Measurements from ENCODE around the gene EPHA3. TPM values are rescaled to one million over a fixed set of nuclear protein-coding genes. Genes with fewer than 3 reads are reported as not detected.

EPHA3 gene
- total and polyA plus RNA-seq, 2 donors (not counting 1 experiment from before 2014, with no cell fraction given): 0.23 to 0.99 TPM

DNA sequence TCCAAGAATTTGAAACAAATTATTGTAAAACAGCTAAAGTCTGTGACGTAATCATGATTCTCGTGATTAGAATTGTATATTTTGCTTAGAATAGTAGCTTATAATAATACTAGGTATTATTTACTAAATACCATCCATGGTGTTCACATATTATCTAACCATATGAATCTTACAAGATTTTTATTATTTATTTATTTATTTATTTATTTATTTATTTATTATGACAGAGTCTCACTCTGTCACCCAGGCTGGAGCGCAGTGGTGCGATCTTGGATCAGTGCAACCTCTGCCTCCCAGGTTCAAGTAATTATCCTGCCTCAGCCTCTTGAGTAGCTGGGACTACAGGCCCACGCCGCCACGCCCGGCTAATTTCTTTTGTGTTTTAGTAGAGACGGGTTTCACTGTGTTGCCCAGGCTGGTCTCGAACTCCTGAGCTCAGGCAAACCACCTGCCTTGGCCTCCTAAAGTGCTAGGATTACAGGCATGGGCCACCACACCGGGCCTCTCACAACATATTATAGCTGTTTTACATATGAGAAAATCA lies 173.5 kb downstream of the EPHA3 start:
- Histone ChIP-seq H3K36me3 (ENCODE audit: control insufficient read depth, insufficient read depth, low read length) (no peaks in the 10 kb centered on the region), H3K4me2 (ENCODE audit: extremely low read depth, insufficient read depth, low read length) (no peak overlapping the region), H3K9ac (ENCODE audit: insufficient read depth, low read length) (no peak overlapping the region), H3K9me3 (ENCODE audit: control insufficient read depth, insufficient read depth, low read depth, low read length) (no peaks in the 10 kb centered on the region), H3K27me3 (ENCODE audit: control insufficient read depth, insufficient read depth, low read length) (no peaks in the 10 kb centered on the region), H3K4me1 (ENCODE audit: control insufficient read depth, extremely low read depth, insufficient read depth, low read length) (no peaks in the 10 kb centered on the region), H2AFZ (ENCODE audit: low read length) (no peak overlapping the region), H3K4me3 (replicated peaks in 1 of 4; ENCODE audit: control extremely low read depth in 1 of 4, insufficient read depth in 1 of 4, low read depth in 3 of 4, low read length in 4 of 4) (no peak overlapping the region), H4K20me1 (ENCODE audit: control insufficient read depth, extremely low read depth, insufficient read depth, low read length) (no peaks in the 10 kb centered on the region), H3K79me2 (ENCODE audit: control insufficient read depth, insufficient read depth, low read length) (no peaks in the 10 kb centered on the region), H3K27ac (ENCODE audit: insufficient read depth, low read length) (no peak overlapping the region)
- DNase-seq (ENCODE audit: low read depth in 2 of 2): no peak
- TF ChIP-seq CTCF (conservative IDR thresholded peaks at IDR 0.05 in 1 of 2, IDR thresholded peaks at IDR 0.05 in 1 of 2; ENCODE audit: low read depth in 1 of 2, low read length in 2 of 2) (no peak), EZH2 (IDR thresholded peaks at IDR 0.05; ENCODE audit: low read length, missing control alignments) (no peak)

GRCh38 chr3:89287902-89288508 lies 180.6 kb downstream of the EPHA3 start:
- no peak for DNase-seq (ENCODE audit: low read depth in 2 of 2)
- no peak for TF ChIP-seq CTCF (conservative IDR thresholded peaks at IDR 0.05 in 1 of 2, IDR thresholded peaks at IDR 0.05 in 1 of 2; ENCODE audit: low read depth in 1 of 2, low read length in 2 of 2)
- no peak for TF ChIP-seq EZH2 (IDR thresholded peaks at IDR 0.05; ENCODE audit: low read length, missing control alignments)
- no peak overlapping the region for H3K27ac ChIP-seq (ENCODE audit: insufficient read depth, low read length)
- H3K9me3 ChIP-seq (ENCODE audit: control insufficient read depth, insufficient read depth, low read depth, low read length): no peaks in the 10 kb centered on the region
- no peak overlapping the region for H2AFZ ChIP-seq (ENCODE audit: low read length)
- H3K27me3 ChIP-seq (ENCODE audit: control insufficient read depth, insufficient read depth, low read length): no peaks in the 10 kb centered on the region
- H3K4me3 ChIP-seq (replicated peaks in 1 of 4; ENCODE audit: control extremely low read depth in 1 of 4, insufficient read depth in 1 of 4, low read depth in 3 of 4, low read length in 4 of 4): no peak overlapping the region
- no peaks in the 10 kb centered on the region for H3K36me3 ChIP-seq (ENCODE audit: control insufficient read depth, insufficient read depth, low read length)
- no peaks in the 10 kb centered on the region for H4K20me1 ChIP-seq (ENCODE audit: control insufficient read depth, extremely low read depth, insufficient read depth, low read length)
- H3K9ac ChIP-seq (ENCODE audit: insufficient read depth, low read length): no peak overlapping the region
- H3K4me2 ChIP-seq (ENCODE audit: extremely low read depth, insufficient read depth, low read length): no peak overlapping the region
- H3K79me2 ChIP-seq (ENCODE audit: control insufficient read depth, insufficient read depth, low read length): no peaks in the 10 kb centered on the region
- no peaks in the 10 kb centered on the region for H3K4me1 ChIP-seq (ENCODE audit: control insufficient read depth, extremely low read depth, insufficient read depth, low read length)

- H3K4me3 ChIP-seq (replicated peaks in 1 of 4; ENCODE audit: control extremely low read depth in 1 of 4, insufficient read depth in 1 of 4, low read depth in 3 of 4, low read length in 4 of 4): no peak overlapping the region
- TF ChIP-seq CTCF (conservative IDR thresholded peaks at IDR 0.05 in 1 of 2, IDR thresholded peaks at IDR 0.05 in 1 of 2; ENCODE audit: low read depth in 1 of 2, low read length in 2 of 2): no peak
- no peak for TF ChIP-seq EZH2 (IDR thresholded peaks at IDR 0.05; ENCODE audit: low read length, missing control alignments)
Measured at GRCh38 chr3:89289574-89290190, 182.3 kb downstream of the EPHA3 start.

More at GRCh38 chr3:89289574-89290190, 182.3 kb downstream of the EPHA3 start:
- Histone ChIP-seq H3K9ac (ENCODE audit: insufficient read depth, low read length) (no peak overlapping the region), H3K4me1 (ENCODE audit: control insufficient read depth, extremely low read depth, insufficient read depth, low read length) (no peaks in the 10 kb centered on the region), H3K27me3 (ENCODE audit: control insufficient read depth, insufficient read depth, low read length) (no peaks in the 10 kb centered on the region), H2AFZ (ENCODE audit: low read length) (no peak overlapping the region), H3K9me3 (ENCODE audit: control insufficient read depth, insufficient read depth, low read depth, low read length) (no peaks in the 10 kb centered on the region), H3K36me3 (ENCODE audit: control insufficient read depth, insufficient read depth, low read length) (no peaks in the 10 kb centered on the region), H3K79me2 (ENCODE audit: control insufficient read depth, insufficient read depth, low read length) (no peaks in the 10 kb centered on the region), H3K27ac (ENCODE audit: insufficient read depth, low read length) (no peak overlapping the region), H4K20me1 (ENCODE audit: control insufficient read depth, extremely low read depth, insufficient read depth, low read length) (no peaks in the 10 kb centered on the region), H3K4me2 (ENCODE audit: extremely low read depth, insufficient read depth, low read length) (no peak overlapping the region)
- no peak for DNase-seq (ENCODE audit: low read depth in 2 of 2)

Measured in fibroblast of lung (primary cell).